ENCODE measurements around the gene WHRN.

Gene WHRN

GRCh38 chr9:114365194-114365593, 140.1 kb downstream of the WHRN start:
- DNase-seq (ENCODE audit: low read depth in 2 of 2): no peak

- DNase-seq (ENCODE audit: low read depth in 2 of 2): no peak
Measured at GRCh38 chr9:114364134-114365041, 140.9 kb downstream of the WHRN start.

GRCh38 chr9:114363424-114363823, 141.8 kb downstream of the WHRN start:
- DNase-seq (ENCODE audit: low read depth in 2 of 2): no peak

DNA sequence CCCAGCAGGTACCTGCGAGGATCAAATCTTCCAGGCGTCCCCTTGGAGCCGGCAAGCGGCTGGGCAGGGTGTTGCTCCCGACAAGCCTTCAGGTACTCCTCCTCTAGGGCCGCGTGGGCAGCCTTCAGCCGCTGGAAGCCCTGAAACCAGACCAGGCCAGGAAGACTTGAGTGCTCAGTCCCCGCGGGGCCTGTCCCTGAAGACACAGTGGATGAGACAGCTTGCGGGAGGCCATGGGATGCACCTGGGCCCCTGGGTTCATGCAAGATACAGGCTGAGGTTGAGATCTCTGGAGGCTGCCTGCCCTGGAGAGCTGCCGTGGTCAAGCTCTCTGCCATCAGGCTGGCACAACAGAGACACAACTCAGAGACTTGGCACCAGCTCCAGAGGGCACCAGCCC, 142.9 kb downstream of the WHRN start:
- DNase-seq (ENCODE audit: low read depth in 2 of 2): no peak

DNA sequence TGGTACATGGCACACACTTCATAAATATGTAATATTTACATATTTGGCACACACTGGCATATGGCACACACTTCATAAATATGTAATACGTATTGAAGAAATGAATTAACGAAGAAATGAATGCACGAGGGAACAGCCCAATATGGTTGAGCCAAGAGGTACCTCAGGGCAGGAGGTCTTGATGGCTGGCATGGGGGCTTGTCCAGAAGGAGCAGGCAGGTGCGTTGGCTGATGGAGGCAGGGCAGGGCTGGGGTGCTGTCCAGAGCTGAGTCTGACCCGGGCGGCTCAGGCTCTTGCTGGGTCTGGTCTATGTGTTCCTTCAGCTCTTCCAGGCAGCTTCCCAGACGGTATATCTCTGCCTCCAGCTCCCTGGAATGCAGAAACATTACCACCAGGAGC, 143.7 kb downstream of the WHRN start:
- DNase-seq (ENCODE audit: low read depth in 2 of 2): no peak

- DNase-seq (ENCODE audit: low read depth in 2 of 2): no peak
Measured at GRCh38 chr9:114359801-114360200, 145.5 kb downstream of the WHRN start.

GRCh38 chr9:114357911-114358328, 147.4 kb downstream of the WHRN start:
- no peak for DNase-seq (ENCODE audit: low read depth in 2 of 2)

DNA sequence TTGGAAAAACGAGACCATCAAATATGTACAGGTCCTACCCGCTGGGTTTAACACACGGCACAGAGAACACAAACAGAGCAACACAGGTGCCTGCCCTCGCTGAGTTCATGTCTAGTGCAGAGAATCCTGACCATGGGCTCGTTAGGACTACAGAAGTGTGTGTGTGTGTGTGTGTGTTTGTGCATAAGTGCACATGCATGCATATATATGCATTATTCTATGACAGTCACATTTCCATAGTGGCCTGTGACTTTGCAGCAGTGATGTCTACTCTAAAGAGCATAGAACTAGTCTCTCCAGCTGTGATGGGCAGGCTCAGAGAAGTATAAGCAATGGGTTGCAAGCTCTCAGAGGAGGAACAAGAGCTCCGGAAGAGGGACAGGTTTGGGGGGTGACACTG, 147.9 kb downstream of the WHRN start:
- no peak for DNase-seq (ENCODE audit: low read depth in 2 of 2)

- DNase-seq (ENCODE audit: low read depth in 2 of 2): no peak
Measured at GRCh38 chr9:114356792-114357191, 148.5 kb downstream of the WHRN start.

GRCh38 chr9:114355821-114356220, 149.5 kb downstream of the WHRN start:
- DNase-seq (ENCODE audit: low read depth in 2 of 2): no peak

Measured in stimulated activated CD4-positive, alpha-beta T cell treated with anti-CD3 and anti-CD28 coated beads, Interleukin-15, amount 100 ng/mL, for 48 hours (primary cell).